MCF 10A (cell line): ENCODE data around the gene SMYD2. TPM values are rescaled to one million over a fixed set of nuclear protein-coding genes. Genes with fewer than 3 reads are reported as not detected.
"Not testable (repeated sequence)": the region's sequence is repeated elsewhere in the genome, so short reads cannot be mapped to it uniquely, and the experiment has no call there.

Experiments
- BruUV-seq: library from RNA; stranded (reverse); fragments of 400-500 nt; replicated peaks from 2 replicates; lab custom pipeline; 2021; lab: Mats Ljungman, UMichigan
- CTCF ChIA-PET: fragments of 300-600 bp; sonication (Branson Sonifier 250); formaldehyde crosslinking; extraction: SDS; loops from one replicate; lab custom pipeline; 2021; ENCODE audit warnings: antibody characterized with exemption, inconsistent platforms; lab: Yijun Ruan, JAX
- POLR2A ChIA-PET: fragments of 300-600, 350-650 bp; sonication (Branson Sonifier 250); formaldehyde crosslinking; extraction: SDS; loops from one replicate; lab custom pipeline; 2020; ENCODE audit warnings: antibody characterized with exemption, inconsistent platforms; lab: Yijun Ruan, JAX
- DNase-seq: peaks from one replicate; pipeline ENCODE4 v3.0.0-alpha.2; 2018; ENCODE audit not compliant: unreplicated experiment
- H3K27ac Mint-ChIP-seq: one replicate; pipeline ENCODE4 v1.8.0; 2022; ENCODE audit warnings: mild to moderate bottlenecking, low read depth, mixed read lengths; ENCODE audit not compliant: unreplicated experiment
- H3K27me3 Mint-ChIP-seq: one replicate; pipeline ENCODE4 v1.8.0; 2022; ENCODE audit warnings: mixed read lengths; ENCODE audit not compliant: insufficient read depth, unreplicated experiment
- H3K36me3 Mint-ChIP-seq: one replicate; pipeline ENCODE4 v1.8.0; 2022; ENCODE audit warnings: mild to moderate bottlenecking, moderate library complexity, mixed read lengths; ENCODE audit not compliant: insufficient read depth, unreplicated experiment
- H3K4me1 Mint-ChIP-seq: one replicate; pipeline ENCODE4 v1.8.0; 2022; ENCODE audit warnings: mixed read lengths; ENCODE audit not compliant: insufficient read depth, unreplicated experiment
- H3K4me3 Mint-ChIP-seq: one replicate; pipeline ENCODE4 v1.8.0; 2022; ENCODE audit warnings: mild to moderate bottlenecking, moderate library complexity, mixed read lengths; ENCODE audit not compliant: unreplicated experiment
- H3K9me3 Mint-ChIP-seq: one replicate; pipeline ENCODE4 v1.8.0; 2022; ENCODE audit warnings: mixed read lengths; ENCODE audit not compliant: unreplicated experiment
- intact Hi-C: fragments of 100-400 bp; cut with micrococcal nuclease; formaldehyde crosslinking; loops from 2 replicates; pipeline ENCODE4 v1.14.1; 2022
- total RNA-seq: library from RNA; stranded (reverse); gene quantifications from 2 replicates; pipeline ENCODE4 v1.2.3, GENCODE V29; 2022
- TF ChIP-seq, protein P1 (sequence below): fragments of 200-600 bp; IDR thresholded peaks from one replicate; pipeline ENCODE4 v1.8.0; 2022; ENCODE audit warnings: antibody characterized with exemption, mild to moderate bottlenecking; ENCODE audit not compliant: unreplicated experiment

SMYD2 gene
- total RNA-seq, 1 experiment from 2014 or later = 75.1 TPM

DNA sequence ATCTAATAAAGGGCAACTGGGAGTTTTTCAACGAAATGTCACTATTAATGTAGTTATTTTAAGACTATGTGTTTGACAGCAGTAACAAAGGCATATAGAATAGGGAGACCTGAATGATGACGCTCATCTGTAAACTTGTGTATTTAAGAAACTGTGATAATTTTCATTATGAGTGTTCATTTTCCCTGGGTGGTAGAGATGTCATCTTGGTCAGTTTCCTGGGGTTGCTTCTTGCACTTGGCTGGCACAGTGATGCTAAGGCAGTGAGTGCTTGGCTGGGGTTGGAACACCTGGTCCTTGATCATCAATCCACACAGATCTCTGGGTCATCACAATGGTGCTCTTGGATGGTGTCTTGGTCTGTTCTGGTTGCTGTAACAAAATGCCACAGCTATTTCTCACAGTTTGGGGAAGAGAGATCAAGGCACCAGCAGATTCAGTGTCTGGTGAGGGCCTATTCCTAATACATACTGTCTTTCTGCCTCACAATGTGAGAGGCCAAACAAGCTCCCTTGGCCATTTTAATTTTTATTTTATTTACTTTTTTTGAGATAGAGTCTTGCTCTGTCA is 7.9 kb upstream of the SMYD2 start:
- TF ChIP-seq, protein P1, sequence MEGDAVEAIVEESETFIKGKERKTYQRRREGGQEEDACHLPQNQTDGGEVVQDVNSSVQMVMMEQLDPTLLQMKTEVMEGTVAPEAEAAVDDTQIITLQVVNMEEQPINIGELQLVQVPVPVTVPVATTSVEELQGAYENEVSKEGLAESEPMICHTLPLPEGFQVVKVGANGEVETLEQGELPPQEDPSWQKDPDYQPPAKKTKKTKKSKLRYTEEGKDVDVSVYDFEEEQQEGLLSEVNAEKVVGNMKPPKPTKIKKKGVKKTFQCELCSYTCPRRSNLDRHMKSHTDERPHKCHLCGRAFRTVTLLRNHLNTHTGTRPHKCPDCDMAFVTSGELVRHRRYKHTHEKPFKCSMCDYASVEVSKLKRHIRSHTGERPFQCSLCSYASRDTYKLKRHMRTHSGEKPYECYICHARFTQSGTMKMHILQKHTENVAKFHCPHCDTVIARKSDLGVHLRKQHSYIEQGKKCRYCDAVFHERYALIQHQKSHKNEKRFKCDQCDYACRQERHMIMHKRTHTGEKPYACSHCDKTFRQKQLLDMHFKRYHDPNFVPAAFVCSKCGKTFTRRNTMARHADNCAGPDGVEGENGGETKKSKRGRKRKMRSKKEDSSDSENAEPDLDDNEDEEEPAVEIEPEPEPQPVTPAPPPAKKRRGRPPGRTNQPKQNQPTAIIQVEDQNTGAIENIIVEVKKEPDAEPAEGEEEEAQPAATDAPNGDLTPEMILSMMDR = no peak
- DNase-seq = no peak
- Mint-ChIP-seq H3K36me3 (no peaks in the 10 kb centered on the region), H3K27me3 (peaks cover 48% of the 10 kb centered on the region), H3K9me3 (no peaks in the 10 kb centered on the region), H3K4me3 (no peak overlapping the region), H3K4me1 (no peaks in the 10 kb centered on the region), H3K27ac (no peak overlapping the region)
- BruUV-seq = no TSS peak
- ChIA-PET CTCF (interaction anchor here (0.7 to 5.3 kb wide), 7 partner anchors 12 to 1268 kb away, joined by 3 to 130 read pairs (median 5); no protein-coding TSS in a partner anchor), POLR2A (interaction anchor here (0.7 kb wide), 1 partner anchor 55 kb away, joined by 3 read pairs; no protein-coding TSS in a partner anchor)
- intact Hi-C loops = no loop called here

DNA sequence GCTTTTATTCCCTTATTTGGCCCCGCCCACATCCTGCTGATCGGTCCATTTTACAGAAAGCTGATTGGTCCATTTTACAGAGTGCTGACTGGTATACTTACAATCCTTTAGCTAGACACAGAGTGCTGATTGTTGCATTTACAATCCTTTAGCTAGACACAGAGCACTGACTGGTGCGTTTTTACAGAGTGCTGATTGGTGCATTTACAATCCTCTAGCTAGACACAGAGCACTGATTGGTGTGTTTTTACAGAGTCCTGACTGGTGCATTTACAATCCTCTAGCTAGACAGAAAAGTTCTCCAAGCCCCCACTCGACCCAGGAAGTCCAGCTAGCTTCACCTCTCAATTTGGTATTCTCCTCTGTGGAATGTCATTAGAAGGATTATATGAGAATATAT is 5.3 kb upstream of the SMYD2 start:
- H3K36me3 Mint-ChIP-seq, H3K4me3 Mint-ChIP-seq, intact Hi-C loops, H3K27ac Mint-ChIP-seq, H3K9me3 Mint-ChIP-seq, BruUV-seq, DNase-seq: not testable (repeated sequence)
- Mint-ChIP-seq H3K4me1 (peaks cover 10% of the 10 kb centered on the region), H3K27me3 (peaks cover 25% of the 10 kb centered on the region)
- ChIA-PET POLR2A (interaction anchor here (0.7 to 1.2 kb wide), 3 partner anchors 8 to 18 kb away, joined by 3 to 4 read pairs (median 3); no protein-coding TSS in a partner anchor), CTCF (interaction anchor here (0.7 to 7.2 kb wide), 12 partner anchors 9 to 329 kb away, joined by 3 to 175 read pairs (median 5); partner anchors contain the start of gene PTPN14)

DNA sequence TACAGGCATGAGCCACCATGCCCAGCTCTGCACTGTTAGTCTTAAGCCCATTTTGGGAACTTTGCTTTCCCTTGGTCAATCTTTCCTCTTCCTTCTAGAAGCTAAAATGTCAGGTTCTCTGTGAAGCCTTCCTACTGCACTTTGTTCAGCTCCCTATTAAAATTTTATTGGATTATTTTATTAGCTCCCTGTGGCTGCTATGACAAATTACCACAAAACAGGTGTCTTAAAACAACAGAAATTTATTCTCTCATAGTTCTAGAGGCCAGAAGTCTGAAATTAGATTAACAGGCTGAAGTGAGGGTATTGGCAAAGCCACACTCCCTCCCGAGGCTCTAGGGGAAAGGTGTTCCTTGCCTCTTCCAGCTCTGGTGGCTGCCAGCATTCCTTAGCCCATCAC is 4.2 kb upstream of the SMYD2 start:
- Mint-ChIP-seq H3K27ac (no peak overlapping the region), H3K9me3 (no peaks in the 10 kb centered on the region), H3K4me1 (peaks cover 13% of the 10 kb centered on the region), H3K27me3 (peaks cover 14% of the 10 kb centered on the region), H3K36me3 (no peaks in the 10 kb centered on the region), H3K4me3 (no peak overlapping the region)
- BruUV-seq = no TSS peak
- ChIA-PET CTCF (interaction anchor here (0.6 to 7.2 kb wide), 13 partner anchors 9 to 64 kb away, joined by 3 to 175 read pairs (median 4); no protein-coding TSS in a partner anchor), POLR2A (interaction anchor here (0.6 to 1.1 kb wide), 6 partner anchors 16 to 1221 kb away, joined by 3 to 4 read pairs (median 3); no protein-coding TSS in a partner anchor)
- intact Hi-C loops = no loop called here
- TF ChIP-seq, protein P1 = no peak
- DNase-seq = no peak

DNA sequence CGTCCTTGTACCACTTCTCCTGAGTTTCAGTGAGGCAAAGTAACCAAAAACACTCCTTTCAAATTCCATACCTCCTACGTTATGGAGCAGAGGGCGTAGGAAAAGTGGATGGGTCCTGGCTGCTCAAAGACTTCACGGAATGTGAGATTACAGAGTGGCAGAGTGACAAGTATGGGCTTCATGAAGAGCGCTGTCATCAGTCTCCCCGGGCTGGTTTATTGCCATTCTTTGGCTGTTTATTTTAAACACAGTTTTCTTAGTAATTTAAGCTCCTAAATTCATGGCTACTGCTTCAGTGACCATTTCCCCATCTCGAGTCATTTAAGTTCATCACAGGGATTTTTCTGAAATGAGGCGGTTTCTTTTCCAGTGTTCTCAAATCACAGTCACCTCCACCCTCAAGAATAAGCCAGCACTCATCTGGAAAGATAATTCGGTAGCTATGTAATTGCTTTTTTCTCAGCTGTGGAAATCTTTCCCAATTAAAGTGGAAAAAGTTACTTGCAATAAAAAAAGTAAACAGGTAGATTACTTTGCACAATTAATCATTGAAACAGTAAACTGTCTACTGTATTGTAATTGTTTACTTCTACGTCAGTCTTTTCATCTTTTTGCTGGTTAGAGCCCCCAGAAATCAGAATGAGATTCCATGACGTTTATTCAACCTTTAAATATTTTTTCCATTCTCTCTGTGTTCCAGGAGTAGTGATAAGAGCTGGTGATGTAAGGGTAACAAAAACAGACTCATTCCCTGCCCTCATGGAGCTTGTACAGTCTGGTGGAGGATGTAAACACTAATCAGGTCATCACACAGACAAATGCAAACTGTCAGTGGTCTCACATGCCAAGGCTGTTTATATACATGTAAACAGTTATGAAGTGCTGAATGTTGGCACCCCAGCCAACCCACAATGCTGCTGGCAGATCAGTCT is 3.0 kb upstream of the SMYD2 start:
- DNase-seq = no peak
- TF ChIP-seq, protein P1 = no peak
- H3K27ac Mint-ChIP-seq = no peak overlapping the region
- intact Hi-C loops = no loop called here
- no TSS peak for BruUV-seq
- ChIA-PET POLR2A (interaction anchor here (0.7 to 0.8 kb wide), 3 partner anchors 13 to 1268 kb away, joined by 3 read pairs; no protein-coding TSS in a partner anchor), CTCF (interaction anchor here (0.6 to 7.2 kb wide), 8 partner anchors 12 to 360 kb away, joined by 3 to 175 read pairs (median 4); no protein-coding TSS in a partner anchor)
- peaks cover 24% of the 10 kb centered on the region for H3K4me1 Mint-ChIP-seq
- peaks cover 2% of the 10 kb centered on the region for H3K27me3 Mint-ChIP-seq
- H3K36me3 Mint-ChIP-seq = no peaks in the 10 kb centered on the region
- H3K4me3 Mint-ChIP-seq = no peak overlapping the region
- H3K9me3 Mint-ChIP-seq = no peaks in the 10 kb centered on the region
